ENCODE results near the gene ARF3. TPM values are rescaled to one million over a fixed set of nuclear protein-coding genes. Genes with fewer than 3 reads are reported as not detected.

Gene ARF3
- total and polyA plus RNA-seq, 2 donors (not counting 1 experiment from before 2014, with no cell fraction given): 31.7 to 77.5 TPM

DNA sequence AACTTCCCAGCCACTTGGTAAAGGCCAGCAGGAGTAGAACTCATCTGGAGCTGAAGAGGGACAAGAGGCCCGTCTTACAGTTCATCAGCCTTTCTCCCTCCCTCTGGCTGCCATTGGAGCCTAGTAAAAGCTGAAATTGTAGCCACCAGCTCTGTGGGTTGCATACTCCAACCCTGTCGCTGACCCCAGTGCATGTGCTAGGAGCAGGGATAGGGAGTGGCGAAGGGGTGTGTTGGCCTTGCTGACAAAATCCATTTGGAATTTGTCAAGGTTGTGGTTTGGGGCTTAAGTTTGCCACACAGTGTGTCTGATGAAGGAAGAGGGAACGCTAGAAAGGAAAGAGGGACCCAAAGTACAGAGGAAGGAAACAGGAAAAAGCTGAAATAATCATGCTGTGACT lies 4.0 kb upstream of the ARF3 start:
- H2AFZ ChIP-seq (ENCODE audit: insufficient read depth, low read depth, low read length, poor library complexity, severe bottlenecking): no peak overlapping the region
- no peak overlapping the region for H3K4me2 ChIP-seq (replicated peaks; ENCODE audit: low read depth, low read length, poor library complexity, severe bottlenecking)
- no peak overlapping the region for H3K4me3 Mint-ChIP-seq
- H3K36me3 ChIP-seq (replicated peaks in 1 of 2; ENCODE audit: control extremely low read depth in 1 of 2, control insufficient read depth in 1 of 2, extremely low read depth in 1 of 2, insufficient read depth in 2 of 2, low read length in 1 of 2): no peaks in the 10 kb centered on the region
- no peak for TF ChIP-seq EZH2 (IDR thresholded peaks at IDR 0.05; ENCODE audit: borderline replicate concordance, insufficient read depth, low read depth, low read length, poor library complexity, severe bottlenecking)
- no peak for TF ChIP-seq CTCF (IDR thresholded peaks at IDR 0.05)
- peaks cover 0 to 3% (median 0%) of the 10 kb centered on the region in 4 experiments for H3K27me3 ChIP-seq (replicated peaks in 1 of 4; ENCODE audit: control extremely low read depth in 1 of 4, control insufficient read depth in 3 of 4, insufficient read depth in 4 of 4, low read length in 3 of 4)
- intact Hi-C loops (cut with micrococcal nuclease): no loop called here
- CTCF ChIA-PET: interaction anchor here (1.2 kb wide), 1 partner anchor 16 kb away, joined by 3 read pairs; no protein-coding TSS in a partner anchor
- no peaks in the 10 kb centered on the region for H3K9me3 Mint-ChIP-seq (ENCODE audit: insufficient read depth)
- ATAC-seq (ENCODE audit: low read depth): no peak
- POLR2A ChIA-PET: no interaction called here
- 65% methylated on average over 3 of the region's 4 CpGs for WGBS (ENCODE audit: insufficient coverage)
- no peak overlapping the region for H3K27ac ChIP-seq (ENCODE audit: low read length in 2 of 2)
- no peak overlapping the region for H3K27ac Mint-ChIP-seq
- no peaks in the 10 kb centered on the region for H3K9me3 ChIP-seq (ENCODE audit: control extremely low read depth in 1 of 3, control insufficient read depth in 2 of 3, insufficient read depth in 1 of 3, low read length in 2 of 3)
- H3K4me1 Mint-ChIP-seq: peaks cover 20% of the 10 kb centered on the region
- no peaks in the 10 kb centered on the region for H4K20me1 ChIP-seq (ENCODE audit: control insufficient read depth, insufficient read depth, low read length, poor library complexity, severe bottlenecking)
- no peak for DNase-seq
- H3K4me1 ChIP-seq (ENCODE audit: control insufficient read depth in 2 of 2, insufficient read depth in 2 of 2, low read length in 2 of 2): peaks cover 13 to 21% of the 10 kb centered on the region in 2 donors
- H3K27me3 Mint-ChIP-seq: no peaks in the 10 kb centered on the region
- no peak overlapping the region for H3K9ac ChIP-seq (ENCODE audit: low read length)
- no peak overlapping the region for H3K4me3 ChIP-seq (ENCODE audit: control extremely low read depth in 1 of 5, extremely low read depth in 1 of 5, insufficient read depth in 1 of 5, low read depth in 2 of 5, low read length in 4 of 5)
- H3K79me2 ChIP-seq (ENCODE audit: control insufficient read depth, insufficient read depth, low read length): peaks cover 10% of the 10 kb centered on the region

- Histone ChIP-seq H3K27ac (ENCODE audit: low read length in 2 of 2) (no peak overlapping the region), H3K27me3 (replicated peaks in 1 of 4; ENCODE audit: control extremely low read depth in 1 of 4, control insufficient read depth in 3 of 4, insufficient read depth in 4 of 4, low read length in 3 of 4) (peaks cover 0 to 3% (median 0%) of the 10 kb centered on the region in 4 experiments), H3K9ac (ENCODE audit: low read length) (no peak overlapping the region), H2AFZ (ENCODE audit: insufficient read depth, low read depth, low read length, poor library complexity, severe bottlenecking) (no peak overlapping the region), H3K4me3 (ENCODE audit: control extremely low read depth in 1 of 5, extremely low read depth in 1 of 5, insufficient read depth in 1 of 5, low read depth in 2 of 5, low read length in 4 of 5) (no peak overlapping the region), H3K36me3 (replicated peaks in 1 of 2; ENCODE audit: control extremely low read depth in 1 of 2, control insufficient read depth in 1 of 2, extremely low read depth in 1 of 2, insufficient read depth in 2 of 2, low read length in 1 of 2) (no peaks in the 10 kb centered on the region), H3K4me1 (ENCODE audit: control insufficient read depth in 2 of 2, insufficient read depth in 2 of 2, low read length in 2 of 2) (peaks cover 18 to 21% of the 10 kb centered on the region in 2 donors), H4K20me1 (ENCODE audit: control insufficient read depth, insufficient read depth, low read length, poor library complexity, severe bottlenecking) (no peaks in the 10 kb centered on the region), H3K79me2 (ENCODE audit: control insufficient read depth, insufficient read depth, low read length) (peaks cover 15% of the 10 kb centered on the region), H3K4me2 (replicated peaks; ENCODE audit: low read depth, low read length, poor library complexity, severe bottlenecking) (no peak overlapping the region), H3K9me3 (ENCODE audit: control extremely low read depth in 1 of 3, control insufficient read depth in 2 of 3, insufficient read depth in 1 of 3, low read length in 2 of 3) (no peaks in the 10 kb centered on the region)
- DNase-seq: no peak
- ChIA-PET CTCF (interaction anchor here (0.7 kb wide), 1 partner anchor 35 kb away, joined by 4 read pairs; no protein-coding TSS in a partner anchor), POLR2A (no interaction called here)
- WGBS (ENCODE audit: insufficient coverage): 81% methylated on average over 2 of the region's 3 CpGs
- TF ChIP-seq CTCF (IDR thresholded peaks at IDR 0.05) (no peak), EZH2 (IDR thresholded peaks at IDR 0.05; ENCODE audit: borderline replicate concordance, insufficient read depth, low read depth, low read length, poor library complexity, severe bottlenecking) (no peak)
- no peak for ATAC-seq (ENCODE audit: low read depth)
- Mint-ChIP-seq H3K4me3 (no peak overlapping the region), H3K4me1 (peaks cover 25% of the 10 kb centered on the region), H3K27me3 (no peaks in the 10 kb centered on the region), H3K27ac (no peak overlapping the region), H3K9me3 (ENCODE audit: insufficient read depth) (no peaks in the 10 kb centered on the region)
- intact Hi-C loops (cut with micrococcal nuclease): no loop called here
Observed at GRCh38 chr12:48960834-48961233, 3.5 kb upstream of the ARF3 start.
